NOMO-1 treated with dmso at 0.1 percent for 144 hours (cell line): ENCODE measurements around the gene TMSB10.
"Not testable (repeated sequence)": the region's sequence is repeated elsewhere in the genome, so short reads cannot be mapped to it uniquely, and the experiment has no call there.

Experiments
- DNase-seq: peaks from one replicate; lab custom pipeline; 2025; ENCODE audit not compliant: unreplicated experiment; lab: John Stamatoyannopoulos, UW

The TMSB10 gene

DNA sequence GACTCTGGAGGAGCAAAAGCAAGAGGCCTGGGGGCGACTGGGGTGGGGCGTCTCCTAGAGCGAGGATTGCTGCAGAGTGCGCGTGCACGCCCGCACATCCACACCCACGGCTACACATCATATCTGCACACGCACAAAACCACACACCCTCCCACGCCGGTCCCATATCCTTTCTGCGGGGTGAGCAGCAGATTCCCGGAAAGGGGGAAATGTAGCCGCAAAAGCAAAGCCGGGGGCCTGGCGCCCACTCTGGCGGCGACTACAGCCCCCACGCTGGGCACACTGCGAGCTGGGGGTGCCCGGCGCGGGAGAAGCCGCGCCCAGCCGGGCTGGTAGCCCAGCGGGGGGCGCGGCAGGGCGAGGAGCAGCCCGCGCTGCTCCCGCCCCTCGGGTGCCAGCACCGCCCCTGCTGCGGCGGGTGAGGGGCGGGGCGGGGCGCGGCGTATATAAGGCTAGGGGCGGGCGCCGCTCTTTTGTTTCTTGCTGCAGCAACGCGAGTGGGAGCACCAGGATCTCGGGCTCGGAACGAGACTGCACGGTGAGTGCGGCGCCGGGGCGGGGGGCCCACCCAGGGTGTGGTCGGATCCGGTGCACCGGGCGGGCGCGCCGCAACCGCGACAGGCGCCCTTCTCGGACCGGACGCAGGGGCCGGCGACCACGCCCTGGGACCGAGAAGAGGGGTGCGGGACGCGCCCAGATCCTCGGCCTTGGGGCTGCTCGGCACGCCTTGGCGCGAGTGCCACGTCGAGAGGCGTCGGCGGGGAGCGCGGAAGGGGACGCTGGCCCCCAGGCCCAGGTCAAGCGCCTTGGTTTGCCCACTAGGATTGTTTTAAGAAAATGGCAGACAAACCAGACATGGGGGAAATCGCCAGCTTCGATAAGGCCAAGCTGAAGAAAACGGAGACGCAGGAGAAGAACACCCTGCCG is at the start of gene TMSB10:
TMSB10 (plus strand) TSS at position 476 of the 927 bp plus-strand sequence.
- peak; percentile 56 for DNase-seq

DNA sequence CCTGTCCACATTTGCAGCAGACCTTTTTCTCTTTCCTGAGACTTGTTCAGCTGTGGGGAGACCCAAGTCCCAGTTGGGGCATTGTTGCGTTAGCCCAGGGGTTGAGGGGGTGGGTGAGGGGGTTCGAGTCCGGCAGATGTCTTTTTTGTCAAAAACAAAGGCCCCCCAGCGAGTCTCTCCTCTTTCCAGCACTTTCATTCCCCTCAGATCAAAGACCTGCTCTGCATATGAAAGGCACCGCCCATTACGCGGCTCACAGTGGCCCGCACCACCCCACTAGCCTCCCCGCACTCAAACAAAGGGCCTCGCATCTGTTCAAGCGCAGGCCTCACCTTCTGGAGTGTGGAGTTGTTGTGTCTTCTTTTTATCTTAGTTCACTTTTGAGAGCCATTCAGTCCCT is 49.7 kb upstream of the TMSB10 start:
- DNase-seq: no peak

GRCh38 chr2:84856787-84857186 is 48.7 kb upstream of the TMSB10 start:
- DNase-seq: peak; percentile 77

GRCh38 chr2:84857566-84857965 is 47.9 kb upstream of the TMSB10 start:
- no peak for DNase-seq

DNA sequence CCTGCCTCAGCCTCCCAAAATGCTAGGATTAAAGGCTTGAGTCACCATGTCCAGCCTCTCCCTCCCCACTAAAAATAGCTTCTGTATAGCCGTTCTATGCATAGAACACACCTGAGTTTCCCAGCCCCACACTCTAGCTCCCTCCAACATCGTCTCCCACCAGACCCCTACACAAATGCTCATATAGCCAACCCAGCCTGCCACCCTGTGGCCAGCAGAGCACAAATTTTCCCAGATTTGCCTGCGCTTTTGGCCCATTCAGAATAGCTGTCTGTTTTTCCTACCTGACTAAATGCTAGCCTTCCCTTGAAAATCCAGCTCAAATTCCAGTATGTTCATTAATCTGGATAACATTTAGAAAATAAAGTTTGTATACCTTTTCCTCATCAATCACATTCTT is 47.3 kb upstream of the TMSB10 start:
- no peak for DNase-seq

- no peak for DNase-seq
Measured at GRCh38 chr2:84858937-84859336, 46.5 kb upstream of the TMSB10 start.

DNA sequence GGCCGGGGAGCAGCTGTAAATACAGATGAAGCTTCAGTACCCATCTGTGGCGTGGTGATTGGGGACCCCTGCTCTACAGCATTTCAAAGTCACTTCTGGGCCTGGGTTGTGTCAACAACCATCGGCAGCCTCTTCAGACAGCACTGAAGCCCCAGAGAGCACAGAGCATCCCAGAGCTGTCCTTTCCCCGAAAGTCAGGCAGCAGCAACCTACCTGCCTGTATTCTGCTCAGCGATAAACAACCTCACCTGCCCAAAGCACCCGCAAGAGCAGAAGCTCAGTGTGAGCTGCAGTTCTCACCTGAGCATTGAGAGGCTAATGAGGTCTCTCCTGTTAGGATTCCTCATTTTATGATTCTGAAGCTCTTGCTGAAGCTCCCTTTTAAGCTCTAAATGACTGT is 43.9 kb upstream of the TMSB10 start:
- no peak for DNase-seq

DNA sequence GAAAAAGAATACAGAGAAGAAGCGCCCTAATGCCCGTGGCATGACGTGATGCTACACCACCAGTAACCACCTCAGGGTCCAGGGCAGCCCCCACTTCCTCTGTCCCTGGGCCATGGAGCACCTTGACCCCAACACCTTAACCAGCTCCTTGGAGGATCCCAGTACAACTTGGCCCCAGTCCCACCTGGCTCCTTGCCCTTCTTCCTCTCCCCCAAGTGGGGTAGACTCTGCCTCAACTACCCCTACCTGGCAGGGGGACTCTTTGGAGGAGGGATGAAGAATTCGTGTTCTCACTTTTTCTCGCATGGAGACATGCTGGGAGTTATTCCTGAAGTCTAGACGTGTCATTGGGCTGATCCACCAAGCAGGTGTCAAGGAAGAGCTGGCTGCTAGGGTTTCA is 43.5 kb upstream of the TMSB10 start:
- no peak for DNase-seq

- DNase-seq: no peak
Measured at GRCh38 chr2:84865181-84865783, 40.2 kb upstream of the TMSB10 start.

GRCh38 chr2:84866122-84866521 is 39.3 kb upstream of the TMSB10 start:
- DNase-seq: no peak

GRCh38 chr2:84868327-84868726 is 37.1 kb upstream of the TMSB10 start:
- not testable (repeated sequence) for DNase-seq

DNA sequence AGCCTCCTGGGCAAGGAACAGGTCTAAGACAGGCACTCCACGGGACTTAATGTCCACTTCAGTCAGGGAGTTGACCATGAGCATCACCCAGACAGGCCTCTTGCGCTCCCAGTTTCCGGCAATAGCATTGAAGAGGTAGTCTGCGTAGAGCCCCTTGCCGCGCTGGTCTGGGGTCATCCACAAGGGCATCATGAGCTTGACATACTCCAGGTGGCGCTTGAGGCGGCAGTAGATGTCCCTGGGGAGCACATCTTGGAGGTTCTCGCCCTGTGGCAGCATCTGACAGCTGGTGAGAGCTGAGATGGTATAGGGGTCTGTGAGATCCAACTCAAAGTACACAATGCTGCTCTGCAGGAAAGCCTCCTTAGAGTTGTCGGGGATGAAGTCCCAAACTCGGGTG is 35.1 kb upstream of the TMSB10 start:
- no peak for DNase-seq

DNA sequence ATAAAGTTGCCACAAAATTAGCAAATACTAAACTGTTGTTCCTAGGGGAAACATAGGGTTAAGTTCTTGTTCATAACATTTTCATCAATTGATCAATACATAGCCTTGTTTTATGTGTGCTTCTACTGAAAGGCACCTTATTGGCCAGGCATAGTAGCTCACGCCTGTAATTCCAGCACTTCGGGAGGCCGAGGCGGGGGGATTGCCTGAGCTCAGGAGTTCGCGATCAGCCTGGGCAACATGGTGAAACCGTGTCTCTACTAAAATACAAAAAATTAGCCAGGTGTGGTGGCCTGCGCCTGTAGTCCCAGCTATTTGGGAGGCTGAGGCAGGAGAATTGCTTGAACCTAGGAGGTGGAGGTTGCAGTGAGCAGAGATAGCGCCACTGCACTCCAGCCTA is 32.8 kb upstream of the TMSB10 start:
- DNase-seq: not testable (repeated sequence)

DNA sequence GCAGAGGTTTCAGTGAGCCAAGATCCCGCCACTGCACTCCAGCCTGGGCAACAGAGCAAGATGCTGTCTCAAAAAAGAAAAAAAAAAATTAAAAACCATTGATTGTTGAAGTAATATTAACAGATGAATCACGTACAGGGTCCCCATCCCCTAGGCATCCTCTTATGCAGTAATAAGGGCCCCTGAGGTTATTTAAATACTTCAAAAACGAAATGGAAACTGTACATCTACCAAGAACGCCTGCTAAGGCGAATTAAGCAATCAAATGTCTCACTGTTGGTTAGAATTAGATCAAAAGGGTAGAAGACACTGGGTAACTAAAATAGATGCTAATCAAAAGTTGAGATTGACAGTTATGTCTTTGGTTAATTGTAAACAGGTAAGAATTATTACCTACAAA is 32.1 kb upstream of the TMSB10 start:
- no peak for DNase-seq

DNA sequence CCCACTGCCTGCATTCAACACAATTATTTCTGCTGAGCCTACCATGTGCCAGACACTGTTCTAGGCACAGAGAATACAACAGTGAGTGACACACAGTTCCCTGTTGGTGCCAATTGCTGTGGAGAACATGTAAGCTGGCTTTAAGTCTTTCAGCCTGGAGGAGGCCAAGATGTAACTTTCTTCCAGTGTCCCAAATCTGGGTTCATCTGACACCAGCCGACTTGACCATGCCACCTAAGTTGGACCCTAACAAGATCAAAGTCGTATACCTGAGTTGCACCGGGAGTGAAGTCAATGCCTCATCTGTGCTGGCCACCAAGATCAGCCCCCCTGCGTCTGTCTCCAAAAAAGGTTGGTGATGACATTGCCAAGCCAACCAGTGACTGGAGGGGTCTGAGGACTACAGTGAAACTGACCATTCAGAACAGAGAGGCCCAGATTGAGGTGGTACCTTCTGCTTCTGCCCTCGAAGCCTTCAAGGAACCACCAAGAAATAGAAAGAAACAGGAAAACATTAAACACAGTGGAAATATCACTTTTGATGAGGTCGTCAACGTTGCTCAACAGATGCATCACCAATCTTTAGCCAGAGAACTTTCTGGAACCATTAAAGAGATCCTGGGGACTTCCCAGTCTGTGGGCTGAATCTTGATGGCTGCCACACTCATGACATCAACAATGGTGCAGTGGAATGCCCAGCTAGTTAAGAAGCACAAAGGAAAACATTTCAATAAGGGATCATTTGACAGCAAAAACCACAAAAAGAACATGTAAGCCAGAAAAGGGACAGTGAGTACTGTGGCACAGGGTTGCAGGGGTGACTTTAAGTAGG is 30.9 kb upstream of the TMSB10 start:
- no peak for DNase-seq

GRCh38 chr2:84875213-84875560 is 30.3 kb upstream of the TMSB10 start:
- no peak for DNase-seq

DNA sequence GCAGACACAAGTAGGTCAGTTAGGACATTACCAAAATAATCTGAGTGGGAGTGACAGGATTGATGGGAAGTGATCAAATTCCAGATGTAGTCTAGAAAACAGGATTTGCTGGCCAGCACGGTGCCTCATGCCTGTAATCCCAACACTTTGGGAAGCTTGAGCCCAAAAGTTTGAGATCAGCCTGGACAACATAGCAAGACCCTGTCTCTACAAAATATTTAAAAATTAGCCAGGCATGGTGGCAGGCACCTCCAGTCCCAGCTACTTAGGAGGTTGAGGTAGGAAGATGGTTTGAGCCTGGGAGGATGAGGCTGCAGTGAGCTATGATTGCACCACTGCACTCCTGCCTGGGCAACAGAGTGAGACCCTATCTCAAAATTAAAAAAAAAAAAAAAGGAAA is 29.8 kb upstream of the TMSB10 start:
- DNase-seq: not testable (repeated sequence)

DNA sequence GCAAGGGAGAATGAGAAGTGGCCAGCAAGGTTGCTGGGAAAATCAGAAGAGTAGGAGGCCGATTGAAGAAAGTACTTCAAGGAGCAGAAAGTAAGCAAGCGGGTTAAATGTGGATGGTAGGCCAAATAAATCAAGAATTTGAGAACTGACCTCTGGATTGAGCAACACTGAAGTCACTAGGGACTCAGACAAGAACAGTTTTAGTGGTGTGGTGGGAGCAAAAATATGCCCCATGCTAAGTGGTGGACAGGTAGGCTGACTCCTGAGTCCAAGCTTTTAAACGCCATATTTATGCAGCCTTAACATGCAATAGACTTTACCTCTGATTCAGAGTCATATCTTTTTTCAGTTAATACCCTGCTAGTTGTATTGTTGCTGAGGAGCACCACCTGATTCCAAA is 29.1 kb upstream of the TMSB10 start:
- no peak for DNase-seq

DNA sequence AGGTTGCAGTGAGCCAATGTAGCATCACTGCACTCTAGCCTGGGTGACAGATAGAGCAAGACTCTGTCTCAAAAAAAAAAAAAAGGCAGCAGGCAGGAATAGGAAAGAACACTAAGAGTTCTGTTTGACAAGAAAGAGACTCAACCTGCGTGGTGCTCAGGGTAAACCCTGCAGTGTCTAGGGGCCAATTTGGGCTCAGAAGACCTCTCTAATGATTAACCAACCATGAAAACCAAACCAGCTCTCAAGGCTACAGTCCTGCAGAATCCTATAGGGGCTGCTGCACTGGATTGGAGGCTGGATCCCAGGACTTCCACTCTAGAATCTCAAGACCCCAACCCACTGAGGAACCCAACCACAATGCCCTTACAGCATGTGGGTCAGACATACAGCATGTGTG is 27.0 kb upstream of the TMSB10 start:
- DNase-seq: no peak

DNA sequence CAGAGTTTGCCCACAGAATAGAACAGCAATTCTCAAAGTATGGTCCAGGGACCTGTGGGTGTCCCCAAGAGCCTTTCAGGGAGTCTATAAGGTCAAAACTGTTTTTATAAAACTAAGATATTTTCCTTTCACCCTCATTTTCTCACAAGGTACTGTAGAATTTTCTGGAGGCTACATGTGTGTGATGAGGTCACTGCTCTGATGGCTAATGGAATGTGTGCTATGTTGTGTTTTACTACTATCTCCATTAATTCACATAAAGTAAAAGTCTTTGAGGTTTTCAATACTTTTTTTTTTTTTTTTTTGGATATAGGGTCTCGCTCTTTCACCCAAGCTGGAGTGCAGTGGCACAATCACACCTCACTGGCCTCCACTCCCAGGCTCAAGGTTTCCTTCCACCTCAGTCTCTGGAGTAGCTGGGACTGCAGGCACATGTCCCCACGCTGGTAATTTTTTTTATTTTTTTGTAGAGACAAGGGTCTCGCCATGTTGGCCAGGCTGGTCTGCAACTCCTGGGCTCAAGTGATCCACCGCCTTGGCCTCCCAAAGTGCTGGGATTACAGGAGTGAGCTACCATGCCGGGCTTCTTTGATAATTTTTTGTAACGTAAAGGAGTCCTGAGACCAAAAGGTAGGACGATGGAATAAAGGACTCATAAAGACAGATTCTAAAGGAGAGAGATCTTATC is 26.4 kb upstream of the TMSB10 start:
- no peak for DNase-seq
